IMR-90 (cell line): ENCODE data around the gene PRADC1. TPM values are rescaled to one million over a fixed set of nuclear protein-coding genes. Genes with fewer than 3 reads are reported as not detected.
A peak's percentile ranks its signal among the peaks of the same experiment; 100 is the strongest.

Experiments
- ATAC-seq: fragments of 200-7000 bp; cut with Tn5 transposase; 2 replicates; pipeline ENCODE4 v1.9.1; 2020; ENCODE audit warnings: low read depth, mild to moderate bottlenecking, moderate library complexity
- BruUV-seq: library from RNA; stranded (reverse); fragments of 400-500 nt; replicated peaks from 2 replicates; lab custom pipeline; 2021; lab: Mats Ljungman, UMichigan
- CTCF ChIA-PET: fragments of 300-600 bp; formaldehyde crosslinking; extraction: SDS; loops from one replicate; lab custom pipeline; 2021; ENCODE audit warnings: antibody characterized with exemption; lab: Yijun Ruan, JAX
- POLR2A ChIA-PET: fragments of 300-600 bp; sonication (Branson Sonifier 250); formaldehyde crosslinking; loops from one replicate; lab custom pipeline; 2022; ENCODE audit warnings: antibody characterized with exemption; ENCODE audit not compliant: unreplicated experiment; lab: Charles Lee
- DNase-seq: peaks from one replicate; pipeline ENCODE4 v3.0.0; 2013
- H2AFZ ChIP-seq: replicated peaks from 2 replicates; pipeline ENCODE3; 2013; ENCODE audit warnings: low read length, mild to moderate bottlenecking; ENCODE audit not compliant: poor library complexity
- H2AK5ac ChIP-seq: 2 replicates; pipeline ENCODE4 v1.6.1; 2013; ENCODE audit warnings: low read depth, low read length, inconsistent platforms
- H2AK9ac ChIP-seq: replicated peaks from 2 replicates; pipeline ENCODE3; 2013; ENCODE audit warnings: mild to moderate bottlenecking, low read depth, low read length, moderate library complexity; ENCODE audit not compliant: poor library complexity
- H2BK120ac ChIP-seq: 2 replicates; pipeline ENCODE4 v1.6.1; 2013; ENCODE audit warnings: low read depth, low read length, inconsistent platforms
- H2BK15ac ChIP-seq: 3 replicates; pipeline ENCODE4 v1.6.1; 2013; ENCODE audit warnings: low read depth, low read length, inconsistent platforms
- H2BK20ac ChIP-seq: 2 replicates; pipeline ENCODE4 v1.6.1; 2013; ENCODE audit warnings: low read depth, mild to moderate bottlenecking, inconsistent platforms, low read length, moderate library complexity
- H2BK5ac ChIP-seq: 2 replicates; pipeline ENCODE4 v1.6.1; 2013; ENCODE audit warnings: mild to moderate bottlenecking, low read depth, low read length, inconsistent platforms; ENCODE audit not compliant: poor library complexity, severe bottlenecking
- H3K14ac ChIP-seq: replicated peaks from 2 replicates; pipeline ENCODE4 v1.6.1; 2013; ENCODE audit warnings: low read depth, low read length, inconsistent platforms
- H3K18ac ChIP-seq: 2 replicates; pipeline ENCODE4 v1.6.1; 2013; ENCODE audit warnings: low read depth, low read length, control low read depth
- H3K23ac ChIP-seq: 2 replicates; pipeline ENCODE4 v1.6.1; 2013; ENCODE audit warnings: low read depth, low read length, inconsistent platforms
- H3K27ac ChIP-seq: 2 replicates; pipeline ENCODE4 v1.5.1; 2013; ENCODE audit warnings: mild to moderate bottlenecking, control low read depth, low read length; ENCODE audit not compliant: insufficient read depth
- H3K27me3 ChIP-seq: 2 replicates; pipeline ENCODE4 v1.6.1; 2013; ENCODE audit warnings: low read length; ENCODE audit not compliant: control insufficient read depth, insufficient read depth
- H3K36me3 ChIP-seq: 2 replicates; pipeline ENCODE4 v1.6.1; 2013; ENCODE audit warnings: low read length, mixed read lengths; ENCODE audit not compliant: control insufficient read depth, insufficient read depth
- H3K4ac ChIP-seq: 2 replicates; pipeline ENCODE4 v1.6.1; 2013; ENCODE audit warnings: low read depth, low read length, inconsistent platforms
- H3K4me1 ChIP-seq: 2 replicates; pipeline ENCODE4 v1.6.1; 2013; ENCODE audit warnings: low read length, mixed read lengths; ENCODE audit not compliant: control insufficient read depth, insufficient read depth
- H3K4me2 ChIP-seq: 2 replicates; pipeline ENCODE4 v1.6.1; 2013; ENCODE audit warnings: low read depth, mild to moderate bottlenecking, control low read depth, low read length, moderate library complexity
- H3K4me3 ChIP-seq: 2 replicates; pipeline ENCODE4 v1.5.1; 2013; ENCODE audit warnings: low read depth, mild to moderate bottlenecking, control low read depth, low read length, moderate library complexity; ENCODE audit not compliant: insufficient read depth
- H3K56ac ChIP-seq: 2 replicates; pipeline ENCODE4 v1.6.1; 2013; ENCODE audit warnings: low read length, inconsistent platforms; ENCODE audit not compliant: insufficient read depth; ENCODE audit errors: extremely low read depth
- H3K79me1 ChIP-seq, 2 experiments: 2 replicates each; pipeline ENCODE4 v1.6.1; 2013; ENCODE audit warnings: low read length in 2 of 2, inconsistent platforms in 1 of 2, low read depth in 1 of 2
- H3K9ac ChIP-seq: 2 replicates; pipeline ENCODE4 v1.6.1; 2013; ENCODE audit warnings: low read depth, low read length, control low read depth
- H3K9me1 ChIP-seq: 2 replicates; pipeline ENCODE4 v1.6.1; 2013; ENCODE audit warnings: low read length, inconsistent platforms; ENCODE audit not compliant: insufficient read depth
- H3K9me3 ChIP-seq: 2 replicates; pipeline ENCODE4 v1.6.1; 2013; ENCODE audit warnings: low read length; ENCODE audit not compliant: control insufficient read depth, insufficient read depth
- H4K20me1 ChIP-seq: 2 replicates; pipeline ENCODE4 v1.6.1; 2013; ENCODE audit warnings: low read length, inconsistent platforms; ENCODE audit not compliant: insufficient read depth
- H4K5ac ChIP-seq: 2 replicates; pipeline ENCODE4 v1.6.1; 2013; ENCODE audit warnings: mild to moderate bottlenecking, low read depth, low read length, control low read depth
- H4K8ac ChIP-seq, 2 experiments: 2 replicates each; pipeline ENCODE4 v1.6.1; 2013; ENCODE audit warnings: low read depth in 2 of 2, low read length in 2 of 2, control low read depth in 1 of 2, inconsistent platforms in 1 of 2
- H4K91ac ChIP-seq: 2 replicates; pipeline ENCODE4 v1.6.1; 2013; ENCODE audit warnings: low read depth, low read length, inconsistent platforms; ENCODE audit not compliant: insufficient read depth
- CTCF ChIP-seq: conservative IDR thresholded peaks from 2 replicates; pipeline ENCODE4 v1.5.1; 2012; ENCODE audit warnings: mild to moderate bottlenecking, low read depth, low read length, improper control_type of control experiment
- MAFK ChIP-seq: IDR thresholded peaks from 2 replicates; pipeline ENCODE4 v1.6.1; 2012; ENCODE audit warnings: low read depth, low read length, improper control_type of control experiment
- MAZ ChIP-seq: IDR thresholded peaks from 2 replicates; pipeline ENCODE4 v1.6.1; 2012; ENCODE audit warnings: low read depth, mild to moderate bottlenecking, low read length, improper control_type of control experiment, moderate library complexity, borderline replicate concordance
- MXI1 ChIP-seq: IDR thresholded peaks from 2 replicates; pipeline ENCODE4 v1.6.1; 2012; ENCODE audit warnings: low read depth, mild to moderate bottlenecking, low read length, moderate library complexity, borderline replicate concordance
- POLR2A ChIP-seq: IDR thresholded peaks from 2 replicates; pipeline ENCODE4 v1.6.1; 2012; ENCODE audit warnings: mild to moderate bottlenecking, low read depth, low read length
- RAD21 ChIP-seq: IDR thresholded peaks from 2 replicates; pipeline ENCODE4 v1.6.1; 2012; ENCODE audit warnings: low read length, improper control_type of control experiment
- RCOR1 ChIP-seq: IDR thresholded peaks from 2 replicates; pipeline ENCODE4 v1.6.1; 2012; ENCODE audit warnings: mild to moderate bottlenecking, low read length, improper control_type of control experiment; ENCODE audit not compliant: insufficient replicate concordance
- RFX5 ChIP-seq: IDR thresholded peaks from 2 replicates; pipeline ENCODE4 v1.8.0; 2012; ENCODE audit warnings: low read depth, mild to moderate bottlenecking, low read length, moderate library complexity
- SMC3 ChIP-seq: fragments of 150-350 bp; IDR thresholded peaks from 2 replicates; pipeline ENCODE4 v1.6.1; 2016; ENCODE audit warnings: low read depth, mild to moderate bottlenecking, antibody characterized with exemption, low read length, moderate library complexity
- WGBS, 2 experiments: methylation state at CpG; one replicate each; pipeline versions ENCODE4 v1.1.5 to v1.1.7; 2013; ENCODE audit warnings: missing lambda C conversion rate in 2 of 2; ENCODE audit not compliant: insufficient read length in 1 of 2; ENCODE audit errors: extremely low coverage in 2 of 2; 5-methylcytosine and 5-hydroxymethylcytosine counted together
- dilution Hi-C: fragments of 300-500 bp; cut with HindIII; formaldehyde crosslinking; loops from one replicate; pipeline ENCODE4 v1.14.3; 2018; ENCODE audit warnings: low sequenced_read_pairs; ENCODE audit not compliant: unreplicated experiment
- in situ Hi-C: fragments of 300-500 bp; cut with MboI; formaldehyde crosslinking; loops from 3 replicates; pipeline ENCODE4 v1.14.3; 2019; ENCODE audit warnings: low sequenced_read_pairs, inconsistent platforms, mixed read lengths
- intact Hi-C: fragments of 100-400 bp; cut with micrococcal nuclease; formaldehyde crosslinking; loops from 2 replicates; pipeline ENCODE4 v1.10.0; 2022
- polyA plus RNA-seq, 3 experiments: library from polyadenylated mRNA; depleted of rRNA; stranded (reverse); fragments of >200 nt; gene quantifications; 2 replicates each; pipeline ENCODE4 v1.2.3, GENCODE V29; 2012; ENCODE audit warnings: low replicate concordance in 1 of 3
- total RNA-seq: library from RNA; depleted of rRNA; stranded (reverse); fragments of >200 nt; gene quantifications from 2 replicates; pipeline ENCODE4 v1.2.3, GENCODE V29; 2012

The PRADC1 gene
- total and polyA plus RNA-seq, 2 of the 4 experiments (the other 2 are of a cell fraction): 13.1 to 18.4 TPM

GRCh38 chr2:73235315-73236028 is 2.4 kb upstream of the PRADC1 start:
- Histone ChIP-seq H3K36me3 (peaks cover 9% of the 10 kb centered on the region), H4K91ac (no peak overlapping the region), H3K27ac (peak overlapping the region; percentile 83; the same call in 1 of the 2 replicates), H3K14ac (peak overlapping the region; percentile 88; the same call in 1 of the 2 replicates), H3K4ac (peak overlapping the region; percentile 85; the same call in 1 of the 2 replicates), H3K18ac (no peak overlapping the region), H4K5ac (no peak overlapping the region), H2AK9ac (peak overlapping the region; percentile 88), H3K4me2 (peak overlapping the region; percentile 89), H2BK120ac (no peak overlapping the region), H4K8ac (no peak overlapping the region), H2BK5ac (no peak overlapping the region), H2BK15ac (no peak overlapping the region), H3K9me3 (no peaks in the 10 kb centered on the region), H4K20me1 (peaks cover 63% of the 10 kb centered on the region), H3K79me1 (peaks cover 14 to 63% of the 10 kb centered on the region in 2 experiments), H3K56ac (no peak overlapping the region; the same call in 1 of the 2 replicates), H2AK5ac (no peak overlapping the region), H3K4me3 (peak overlapping the region; percentile 83), H2AFZ (no peak overlapping the region), H3K9ac (peak overlapping the region; percentile 86), H3K4me1 (peaks cover 7% of the 10 kb centered on the region), H3K23ac (peak overlapping the region; percentile 87), H3K27me3 (no peaks in the 10 kb centered on the region), H3K9me1 (peaks cover 14% of the 10 kb centered on the region), H2BK20ac (no peak overlapping the region)
- ATAC-seq (no peak), DNase-seq (no peak)
- BruUV-seq: TSS peak; percentile 41
- CTCF ChIA-PET: interaction anchor here (0.9 to 1.3 kb wide), 2 partner anchors 9 to 11 kb away, joined by 3 to 6 read pairs; no protein-coding TSS in a partner anchor
- no peak for TF ChIP-seq RFX5
- TF ChIP-seq MAFK: no peak
- no peak for TF ChIP-seq RCOR1
- no peak for TF ChIP-seq MXI1
- no peak for TF ChIP-seq POLR2A
- TF ChIP-seq CTCF: no peak
- TF ChIP-seq SMC3: no peak
- no peak for TF ChIP-seq MAZ
- no peak for TF ChIP-seq RAD21
- WGBS, 2 experiments: 87% methylated on average over 3 of the region's 11 CpGs; no CpG with 5 or more reads in 1 of the 2 experiments
- dilution Hi-C loops: no loop called here
- in situ Hi-C loops: no loop called here
- POLR2A ChIA-PET: no interaction called here
- intact Hi-C loops: no loop called here
